GM21526 (cell line): ENCODE data around the gene ABHD12.
"Not testable (repeated sequence)": the region's sequence is repeated elsewhere in the genome, so short reads cannot be mapped to it uniquely, and the experiment has no call there.

Source experiments
- ATAC-seq: cut with Tn5 transposase; IDR thresholded peaks from one replicate; pipeline ENCODE4 v1.9.1; 2021; ENCODE audit warnings: moderate library complexity; ENCODE audit not compliant: unreplicated experiment, low FRiP score

Gene ABHD12

GRCh38 chr20:25355011-25355595, 35.5 kb downstream of the ABHD12 start:
- ATAC-seq, result no peak

GRCh38 chr20:25353747-25354705, 36.6 kb downstream of the ABHD12 start:
- ATAC-seq, result no peak

GRCh38 chr20:25353353-25353746, 37.3 kb downstream of the ABHD12 start:
- no peak for ATAC-seq

GRCh38 chr20:25352746-25353145, 37.9 kb downstream of the ABHD12 start:
- ATAC-seq, result no peak

GRCh38 chr20:25351024-25351360, 39.6 kb downstream of the ABHD12 start:
- ATAC-seq, result no peak

GRCh38 chr20:25346349-25346748, 44.3 kb downstream of the ABHD12 start:
- ATAC-seq, result no peak

GRCh38 chr20:25345721-25346120, 44.9 kb downstream of the ABHD12 start:
- ATAC-seq, result no peak

GRCh38 chr20:25344634-25345033, 46.0 kb downstream of the ABHD12 start:
- no peak for ATAC-seq

GRCh38 chr20:25341716-25342680, 48.6 kb downstream of the ABHD12 start:
- no peak for ATAC-seq

- no peak for ATAC-seq
Measured at GRCh38 chr20:25340380-25340779, 50.3 kb downstream of the ABHD12 start.

- ATAC-seq, result no peak
Measured at GRCh38 chr20:25339608-25340007, 51.0 kb downstream of the ABHD12 start.

GRCh38 chr20:25338112-25339023, 52.3 kb downstream of the ABHD12 start:
- no peak for ATAC-seq

GRCh38 chr20:25336561-25337422, 53.8 kb downstream of the ABHD12 start:
- ATAC-seq, result no peak

- not testable (repeated sequence) for ATAC-seq
Measured at GRCh38 chr20:25334972-25335371, 55.7 kb downstream of the ABHD12 start.

GRCh38 chr20:25328954-25329498, 61.6 kb downstream of the ABHD12 start:
- ATAC-seq, result no peak

GRCh38 chr20:25327521-25328235, 63.0 kb downstream of the ABHD12 start:
- no peak for ATAC-seq

- ATAC-seq, result no peak
Measured at GRCh38 chr20:25325997-25326396, 64.6 kb downstream of the ABHD12 start.

GRCh38 chr20:25325073-25325472, 65.6 kb downstream of the ABHD12 start:
- ATAC-seq, result no peak
